ENCODE data around the gene KIAA1958.

Gene KIAA1958

DNA sequence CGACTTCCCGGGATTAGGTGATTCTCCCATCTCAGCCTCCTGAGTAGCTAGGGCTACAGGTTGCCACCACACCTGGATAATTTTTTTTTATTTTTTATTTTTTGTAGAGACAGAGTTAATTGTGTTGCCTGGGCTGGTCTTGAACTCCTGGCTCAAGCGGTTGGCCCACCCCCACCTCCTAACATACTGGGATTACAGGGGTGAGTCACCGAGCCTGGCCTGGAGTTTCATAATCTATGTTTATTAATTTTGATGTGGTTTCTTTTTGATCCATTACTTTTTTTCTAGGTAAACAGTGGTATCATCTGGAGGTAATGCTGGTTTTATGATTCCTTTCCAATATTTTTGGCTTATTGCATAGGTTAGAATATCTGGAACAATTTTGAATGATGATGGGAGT lies 54.2 kb downstream of the KIAA1958 start:
- H3K4me3 ChIP-seq (ENCODE audit: low read depth, low read length), result no peak overlapping the region
- DNase-seq (ENCODE audit: low read depth), result no peak
- TF ChIP-seq CTCF (IDR thresholded peaks at IDR 0.05; ENCODE audit: low read depth, low read length, missing control alignments), result no peak
- in situ Hi-C loops (cut with HindIII; ENCODE audit: low sequenced_read_pairs), result no loop called here

DNA sequence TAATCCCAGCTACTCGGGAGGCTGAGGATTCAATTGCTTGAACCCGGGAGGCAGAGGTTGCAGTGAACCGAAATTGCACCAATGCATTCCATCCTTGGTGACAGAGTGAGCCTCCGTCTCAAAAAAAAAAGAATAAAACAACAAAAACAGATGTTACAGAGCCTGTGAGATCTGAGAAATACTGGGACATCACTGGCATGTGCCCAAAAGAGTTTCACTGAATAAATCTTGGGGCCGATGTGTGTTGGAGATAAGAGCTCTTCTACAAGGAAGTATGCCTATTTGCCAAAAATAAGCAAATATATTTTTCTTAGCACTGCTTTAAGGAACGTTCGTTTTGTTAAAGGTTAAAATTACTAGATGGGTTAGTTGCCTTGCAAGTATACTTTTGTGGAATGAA lies 55.1 kb downstream of the KIAA1958 start:
- H3K4me3 ChIP-seq (ENCODE audit: low read depth, low read length), result no peak overlapping the region
- DNase-seq (ENCODE audit: low read depth), result no peak
- TF ChIP-seq CTCF (IDR thresholded peaks at IDR 0.05; ENCODE audit: low read depth, low read length, missing control alignments), result no peak
- in situ Hi-C loops (cut with HindIII; ENCODE audit: low sequenced_read_pairs), result no loop called here

- no peak overlapping the region for H3K4me3 ChIP-seq (ENCODE audit: low read depth, low read length)
- TF ChIP-seq CTCF (IDR thresholded peaks at IDR 0.05; ENCODE audit: low read depth, low read length, missing control alignments), result no peak
- in situ Hi-C loops (cut with HindIII; ENCODE audit: low sequenced_read_pairs), result no loop called here
- no peak for DNase-seq (ENCODE audit: low read depth)
These were observed 56.1 kb downstream of the KIAA1958 start for GRCh38 chr9:112542593-112543292.

GRCh38 chr9:112544477-112544876 lies 57.9 kb downstream of the KIAA1958 start:
- no peak for DNase-seq (ENCODE audit: low read depth)
- in situ Hi-C loops (cut with HindIII; ENCODE audit: low sequenced_read_pairs), result no loop called here
- TF ChIP-seq CTCF (IDR thresholded peaks at IDR 0.05; ENCODE audit: low read depth, low read length, missing control alignments), result no peak
- H3K4me3 ChIP-seq (ENCODE audit: low read depth, low read length), result no peak overlapping the region

DNA sequence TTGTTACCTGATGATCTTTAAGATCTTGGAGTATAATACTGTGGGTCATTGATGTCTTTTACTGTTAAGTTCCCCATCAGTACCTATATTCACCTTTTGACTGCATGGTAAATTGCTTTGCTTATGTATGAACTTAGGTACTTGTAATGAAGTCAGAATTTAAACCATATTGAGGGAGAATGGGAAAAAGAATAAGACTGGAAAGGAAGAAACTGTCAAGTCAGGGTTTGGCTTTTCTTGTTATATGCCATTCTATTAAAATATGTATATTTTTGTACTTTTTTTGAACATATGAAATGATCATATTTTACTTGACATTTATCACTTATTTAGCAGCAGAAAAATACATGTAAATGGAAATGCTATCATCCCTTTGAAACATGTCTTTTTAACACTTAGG lies 58.6 kb downstream of the KIAA1958 start:
- no peak for DNase-seq (ENCODE audit: low read depth)
- no peak overlapping the region for H3K4me3 ChIP-seq (ENCODE audit: low read depth, low read length)
- TF ChIP-seq CTCF (IDR thresholded peaks at IDR 0.05; ENCODE audit: low read depth, low read length, missing control alignments), result no peak
- in situ Hi-C loops (cut with HindIII; ENCODE audit: low sequenced_read_pairs), result no loop called here

DNA sequence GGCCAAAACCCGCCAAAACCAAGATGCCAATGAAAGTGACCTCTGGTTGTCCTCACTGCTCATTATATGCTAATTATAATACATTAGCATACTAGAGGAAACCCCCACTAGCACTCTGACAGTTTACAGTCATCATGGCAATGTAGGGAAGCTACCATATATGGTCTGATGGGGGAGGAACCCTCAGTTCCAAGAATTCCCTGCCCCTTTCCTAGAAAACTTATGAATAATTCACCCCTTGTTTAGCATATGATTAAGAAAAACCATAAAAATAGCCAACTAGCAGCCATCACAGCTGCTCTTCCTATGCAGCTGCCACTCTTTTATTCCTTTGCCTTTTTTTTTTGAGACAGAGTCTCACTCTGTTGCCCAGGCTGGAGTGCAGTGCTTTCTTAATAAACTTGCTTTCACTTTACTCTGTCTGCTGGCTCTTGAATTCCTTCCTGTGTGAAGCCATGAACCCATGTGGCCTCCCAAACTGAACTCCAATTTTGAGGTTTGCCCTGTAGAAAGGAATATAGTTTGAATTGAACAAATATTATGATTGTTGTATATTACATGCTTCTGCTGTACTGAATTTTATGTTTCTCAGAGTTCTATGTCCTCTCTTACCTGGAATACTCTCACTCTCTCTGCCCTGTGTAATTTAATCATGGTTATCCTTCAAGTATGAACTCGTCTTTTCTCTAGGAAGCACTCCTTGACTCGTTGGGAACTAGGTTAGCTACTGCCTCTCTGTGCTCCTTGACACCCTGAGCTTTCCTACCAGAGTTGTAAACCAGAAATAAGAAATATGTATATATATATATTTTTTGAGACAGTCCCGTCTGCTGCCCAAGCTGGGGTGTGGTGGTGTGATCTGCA lies 59.8 kb downstream of the KIAA1958 start:
- no peak for TF ChIP-seq CTCF (IDR thresholded peaks at IDR 0.05; ENCODE audit: low read depth, low read length, missing control alignments)
- DNase-seq (ENCODE audit: low read depth), result peak; percentile 54
- no peak overlapping the region for H3K4me3 ChIP-seq (ENCODE audit: low read depth, low read length)
- in situ Hi-C loops (cut with HindIII; ENCODE audit: low sequenced_read_pairs), result no loop called here
